ENCODE measurements around the gene AASS.
"Not testable (repeated sequence)": the region's sequence is repeated elsewhere in the genome, so short reads cannot be mapped to it uniquely, and the experiment has no call there.

Gene AASS
- 5.9 to 7.5 reads per million in 2 donors for total RNA-seq

DNA sequence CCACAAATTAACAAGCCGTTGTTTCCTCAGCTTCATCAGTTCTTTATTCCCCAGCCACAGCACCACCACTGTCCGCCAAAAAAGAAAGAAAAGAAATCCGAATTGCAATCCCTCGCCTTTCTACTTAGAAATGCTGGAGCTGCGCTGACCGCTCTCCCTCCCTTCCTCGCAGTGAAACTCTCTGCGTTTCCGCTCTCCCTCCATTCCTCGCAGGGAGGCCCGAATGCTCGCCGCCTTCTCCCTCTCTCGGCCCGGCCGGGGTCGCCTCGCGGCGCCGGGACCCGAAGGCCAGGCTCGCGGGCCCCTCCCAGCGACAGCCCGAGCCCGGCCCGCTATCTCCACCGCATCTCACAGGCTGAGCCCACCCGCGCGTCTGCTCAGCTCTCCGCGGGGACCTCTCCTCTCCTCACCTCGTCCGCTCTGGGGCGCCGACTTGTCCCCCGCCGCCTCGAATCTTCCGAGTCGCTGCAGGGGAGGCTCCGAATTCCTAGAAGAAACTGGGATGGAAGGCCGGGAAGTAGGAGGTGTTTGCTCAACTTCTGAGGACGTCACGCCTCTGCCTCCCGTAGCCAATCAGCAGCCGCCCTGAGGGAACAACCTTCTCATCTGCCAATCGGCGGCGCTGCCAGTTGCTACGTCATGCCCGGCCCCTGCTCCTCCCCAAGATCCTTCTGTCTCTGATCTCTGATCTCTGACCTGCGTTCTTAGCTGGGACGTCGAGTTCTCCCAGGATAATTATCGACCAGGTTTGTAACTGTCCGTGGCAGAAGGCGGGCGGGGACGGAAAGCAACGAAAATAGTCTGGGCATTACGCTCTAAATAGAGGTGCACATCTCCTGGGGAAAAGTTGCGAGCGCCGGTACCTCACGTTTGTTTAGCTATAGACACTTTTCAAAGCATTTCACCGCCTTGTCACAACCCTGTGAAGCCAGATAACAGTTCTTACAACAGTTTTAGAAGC, at the start of gene AASS:
Gene AASS (minus strand): TSS at position 499 of the 961 bp plus-strand sequence. CDS start 10,523 bp downstream, outside the sequence.
- DNase-seq = peak; percentile 29 to 85 (median 54)

DNA sequence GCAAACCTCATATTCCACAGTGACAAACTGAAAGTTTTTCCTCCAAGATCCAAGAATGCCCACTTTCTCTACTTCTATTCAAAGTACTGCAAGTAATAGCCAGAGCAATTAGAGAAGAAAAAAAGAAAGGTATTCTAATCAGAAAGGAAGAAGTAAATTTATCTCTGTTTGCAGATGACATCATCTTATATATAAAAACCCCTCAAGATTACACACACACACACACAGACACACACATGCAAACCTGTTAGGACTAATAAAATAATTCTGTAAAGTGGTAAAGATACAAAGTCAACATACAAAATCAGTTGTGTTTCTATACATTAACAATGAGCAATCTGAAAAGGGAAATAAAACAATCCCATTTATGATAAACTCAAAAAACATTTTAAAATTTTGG, 44.7 kb upstream of the AASS start:
- DNase-seq = no peak

- DNase-seq = no peak
Observed at GRCh38 chr7:122183106-122183505, 39.1 kb upstream of the AASS start.

- DNase-seq = no peak
Observed at GRCh38 chr7:122182081-122182480, 38.0 kb upstream of the AASS start.

DNA sequence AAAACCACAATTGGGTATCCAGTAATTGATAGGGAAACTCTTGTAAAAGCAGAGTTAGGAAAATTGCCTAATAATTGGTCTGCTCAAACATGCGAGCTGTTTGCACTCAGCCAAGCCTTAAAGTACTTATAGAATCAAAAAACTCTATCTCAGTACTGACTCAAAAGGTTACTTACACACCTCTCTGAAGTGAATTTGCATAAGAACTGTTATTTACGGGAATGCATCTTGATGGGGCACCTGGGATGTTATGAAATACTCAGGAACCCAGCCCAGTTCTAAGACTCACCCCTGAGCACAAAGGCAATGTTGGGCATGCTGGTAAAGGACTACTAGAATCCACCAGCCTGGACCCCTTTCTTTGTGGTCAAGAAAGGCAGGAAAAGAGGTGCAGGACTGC, 28.1 kb upstream of the AASS start:
- not testable (repeated sequence) for DNase-seq

- no peak for DNase-seq
Observed at GRCh38 chr7:122166740-122167139, 22.7 kb upstream of the AASS start.

DNA sequence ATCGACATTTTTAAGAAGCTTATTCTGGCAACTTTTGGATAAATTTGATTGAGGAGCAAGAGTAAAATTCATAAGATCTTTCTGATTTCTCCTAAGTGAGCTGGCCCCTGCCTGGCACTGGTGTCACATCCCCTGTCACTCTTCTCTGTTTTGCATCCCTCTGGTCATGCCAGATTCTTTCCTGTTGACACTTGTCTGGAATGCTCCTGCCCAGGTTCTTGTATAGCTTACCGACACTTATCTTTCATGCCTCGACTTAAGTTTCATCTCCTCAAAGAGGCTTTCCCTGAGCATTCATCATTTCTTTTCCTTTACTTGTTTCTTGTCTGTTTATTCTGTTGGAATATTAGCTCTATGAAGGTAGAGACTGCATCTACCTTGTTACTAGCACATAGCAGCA, 22.2 kb upstream of the AASS start:
- no peak for DNase-seq

- DNase-seq = no peak
Observed at GRCh38 chr7:122161628-122162027, 17.6 kb upstream of the AASS start.

DNA sequence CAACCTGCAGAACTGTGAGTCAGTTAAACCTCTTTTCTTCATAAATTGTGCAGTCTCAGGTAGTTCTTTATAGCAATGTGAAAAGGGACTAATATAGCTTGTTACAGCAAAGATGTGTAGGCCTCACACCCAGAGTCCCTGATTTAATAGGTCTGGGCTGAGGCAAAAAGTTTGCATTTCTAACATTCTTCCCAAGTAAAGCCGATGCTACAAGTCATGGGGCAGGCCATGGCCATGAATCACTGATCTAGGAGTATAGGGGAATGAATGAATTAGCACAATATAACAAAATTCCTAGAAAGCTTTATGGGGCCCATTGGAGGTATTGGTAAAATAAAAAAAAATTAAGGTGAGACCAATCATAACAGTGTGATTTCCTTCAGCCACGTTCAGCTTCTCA, 11.5 kb upstream of the AASS start:
- no peak for DNase-seq

GRCh38 chr7:122148878-122149277, 4.8 kb upstream of the AASS start:
- DNase-seq = no peak

DNA sequence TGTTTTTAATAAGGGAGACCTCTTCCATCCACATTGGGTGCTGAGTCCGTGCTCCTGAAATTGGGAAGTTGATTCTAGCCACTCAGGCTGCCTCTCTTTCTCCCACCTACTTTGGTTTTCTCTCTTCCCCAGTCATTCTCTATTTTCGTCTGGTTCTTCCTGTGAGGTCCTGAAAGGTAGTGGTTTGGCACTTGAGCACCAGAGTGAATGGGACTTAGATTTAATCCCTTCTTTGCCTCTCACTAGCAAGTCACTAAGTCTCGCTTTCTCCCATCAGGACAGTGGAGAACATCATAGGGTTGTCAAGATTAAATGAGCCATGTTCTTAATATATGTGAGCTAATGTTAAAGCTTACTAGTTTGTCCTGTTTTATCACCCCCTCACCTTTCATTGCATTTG, 4.0 kb upstream of the AASS start:
- no peak for DNase-seq

DNA sequence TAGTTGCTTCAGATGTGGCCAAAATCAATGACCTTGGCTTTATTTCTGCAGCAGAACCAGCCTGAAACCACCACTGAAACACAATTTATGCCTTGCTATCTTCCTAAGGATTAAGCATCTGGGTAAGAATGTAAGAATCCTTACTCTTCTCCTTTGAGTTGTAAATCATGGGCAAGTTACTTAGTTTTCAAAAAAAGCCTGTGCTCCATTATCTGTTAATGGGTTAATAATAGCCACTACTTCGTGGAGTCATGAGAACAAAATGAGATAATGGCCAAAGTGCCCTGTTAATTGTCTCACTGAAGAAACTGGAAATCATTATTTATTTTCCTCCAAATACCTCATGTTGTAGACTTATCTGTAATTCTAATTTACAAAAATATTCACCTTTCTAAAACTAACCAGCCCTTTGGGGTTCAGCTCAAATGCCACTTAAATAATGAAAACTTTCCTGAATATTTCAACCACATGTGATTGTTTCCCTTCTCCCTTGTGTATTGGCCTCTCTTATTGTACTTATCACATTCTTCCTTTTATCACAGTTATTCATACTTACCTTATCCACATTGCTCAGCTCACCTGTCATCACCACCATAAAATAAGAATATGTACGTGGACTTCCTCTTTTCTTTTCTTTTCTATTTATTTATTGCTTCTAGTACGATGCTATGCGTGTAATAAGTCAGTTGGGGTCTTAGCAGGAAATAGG, 2.0 kb upstream of the AASS start:
- no peak for DNase-seq

DNA sequence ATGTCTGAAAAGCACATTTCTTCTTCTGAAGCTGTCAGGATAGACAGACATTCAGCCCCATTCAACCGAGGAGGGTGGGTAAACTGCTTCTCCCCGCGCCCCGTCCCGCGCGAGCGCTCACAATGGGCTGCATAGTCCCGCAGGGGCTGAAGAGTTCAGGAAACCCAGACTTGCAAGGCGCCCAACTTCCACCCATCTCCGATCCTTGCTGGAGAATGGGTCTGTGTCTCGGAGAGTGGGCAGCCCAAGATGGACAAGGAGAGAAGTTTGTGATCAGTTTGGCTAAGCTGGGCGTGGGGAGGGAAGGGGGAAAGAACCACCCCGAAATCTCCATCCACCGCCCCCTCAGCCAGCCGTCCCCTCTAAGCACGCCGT, 686 bp downstream of the AASS start:
- peak in 1 of 5 experiments; percentile 1 for DNase-seq

DNA sequence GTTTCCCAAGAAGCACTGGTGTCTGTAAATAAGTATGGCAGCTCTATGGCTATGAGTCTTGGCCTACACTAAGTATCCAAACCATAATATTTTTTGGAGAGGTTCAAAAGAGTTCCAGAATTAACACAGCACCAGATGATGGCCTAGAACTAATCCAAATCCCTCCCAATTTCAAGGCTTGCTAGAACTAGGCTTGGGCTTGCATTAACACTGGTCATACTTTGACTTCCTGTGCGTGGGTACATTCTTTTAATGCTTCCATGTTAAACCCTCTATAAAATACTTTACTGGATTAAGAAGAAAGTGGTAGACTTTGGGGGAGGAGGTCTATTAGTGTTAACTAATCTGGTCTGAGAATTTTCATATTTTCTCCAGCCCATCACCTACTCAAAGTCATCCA, 3.1 kb downstream of the AASS start:
- no peak for DNase-seq

DNA sequence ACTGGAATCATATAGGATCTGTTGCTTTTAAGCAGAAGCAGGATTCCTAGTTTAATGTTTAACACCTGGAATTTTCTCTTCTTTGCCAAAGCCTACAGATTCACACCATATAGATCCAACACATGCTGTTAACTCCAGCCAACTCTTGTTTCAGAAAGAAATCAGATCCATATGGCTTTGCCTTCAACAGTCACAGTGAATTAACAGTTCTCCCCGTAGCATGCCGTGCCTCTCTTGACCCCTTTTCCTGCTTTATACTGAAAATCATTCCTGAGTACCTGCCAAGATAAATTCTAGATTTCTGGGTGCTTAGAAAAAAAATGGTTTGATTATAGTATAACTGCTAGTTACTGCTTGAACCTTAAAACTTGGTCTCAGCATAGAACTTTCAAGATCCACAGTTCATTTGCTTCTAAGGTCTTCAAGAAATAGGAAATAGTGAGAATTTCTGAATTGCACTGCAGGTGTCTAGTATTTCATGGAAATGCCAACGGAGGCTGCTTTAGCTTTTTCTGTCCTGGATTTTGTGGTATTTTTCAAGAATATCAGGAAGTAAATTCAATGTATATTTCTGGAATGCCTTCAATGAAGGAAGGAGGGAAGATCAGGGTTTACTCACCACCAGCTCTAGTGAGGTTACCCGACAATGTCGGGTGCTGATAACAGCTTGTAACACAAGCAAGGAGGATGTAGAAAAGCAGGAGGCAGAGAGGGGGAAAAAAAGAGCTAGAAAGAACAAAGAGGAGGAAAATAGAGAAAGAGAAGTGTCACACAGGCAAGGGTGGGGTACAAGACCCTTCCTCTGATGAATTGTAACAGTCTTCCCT, 6.6 kb downstream of the AASS start:
- no peak for DNase-seq

DNA sequence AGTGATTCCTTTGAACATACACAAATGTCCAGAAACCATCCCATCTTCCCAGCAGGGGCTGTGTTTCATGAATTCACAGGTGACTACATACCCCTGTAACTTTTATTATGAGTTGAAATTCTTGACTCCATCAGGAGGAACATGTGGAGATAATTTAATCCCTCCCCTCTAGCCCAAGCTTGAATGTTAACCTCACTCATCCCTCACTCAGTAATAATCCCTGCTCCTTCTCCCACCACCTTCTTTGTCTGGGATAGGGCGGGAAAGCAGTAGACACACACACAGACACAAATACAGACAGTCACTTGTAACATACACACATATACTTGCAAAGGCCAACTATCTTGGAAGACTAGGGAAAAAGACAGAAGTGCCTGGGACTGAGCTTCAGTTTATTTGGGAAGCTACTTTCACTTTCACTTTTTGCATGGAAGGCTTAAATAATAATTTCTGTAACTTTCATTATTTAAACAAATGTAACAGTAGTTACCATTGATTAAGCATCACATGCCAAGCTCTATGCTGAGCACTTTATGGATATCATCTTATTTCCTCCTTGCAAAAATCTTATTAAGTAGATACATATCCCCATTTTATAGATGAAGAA, 7.3 kb downstream of the AASS start:
- no peak for DNase-seq

GRCh38 chr7:122136078-122136477, 8.0 kb downstream of the AASS start:
- DNase-seq = no peak

- no peak for DNase-seq
Observed at GRCh38 chr7:122135275-122135674, 8.8 kb downstream of the AASS start.

- not testable (repeated sequence) for DNase-seq
Observed at GRCh38 chr7:122134793-122135192, 9.3 kb downstream of the AASS start.

- DNase-seq = no peak
Observed at GRCh38 chr7:122133477-122133876, 10.6 kb downstream of the AASS start.

GRCh38 chr7:122132341-122132740, 11.7 kb downstream of the AASS start:
- no peak for DNase-seq

DNA sequence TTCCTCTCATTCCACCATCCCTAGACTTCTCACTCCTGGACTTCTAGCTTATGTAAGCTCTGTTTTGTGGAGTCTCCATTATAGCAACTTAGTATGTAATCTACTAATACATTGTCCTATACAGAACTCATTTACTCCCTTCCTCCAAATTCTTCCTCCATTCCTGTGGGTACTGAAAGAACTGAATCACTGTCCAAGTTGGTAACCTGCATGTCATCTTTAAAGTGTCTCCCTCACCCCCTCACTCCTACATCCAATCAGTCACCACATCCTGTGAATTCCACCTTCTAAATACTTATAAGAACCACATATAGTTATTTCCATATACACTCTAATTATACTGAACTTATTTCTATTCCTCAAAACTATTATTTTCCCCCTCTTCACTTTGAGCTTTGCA, 20.3 kb downstream of the AASS start:
- no peak for DNase-seq

DNA sequence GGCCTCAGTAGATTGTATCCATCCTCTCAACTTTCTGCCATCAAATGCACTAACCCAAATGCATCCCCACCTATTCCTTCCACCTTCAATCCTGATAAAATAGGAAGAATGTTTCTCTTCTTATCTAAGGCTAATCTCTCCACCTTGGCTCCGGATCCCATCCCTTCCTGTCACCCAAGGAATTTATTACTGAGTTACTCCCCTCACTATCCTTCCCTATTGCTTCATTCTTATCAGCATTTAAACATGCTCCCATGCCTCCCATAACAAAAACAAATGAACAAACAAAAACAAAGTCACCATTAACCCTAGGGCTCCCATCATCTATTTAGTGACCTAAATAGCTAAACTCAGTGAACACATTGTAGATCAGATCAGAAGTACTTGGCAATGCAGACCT, 25.3 kb downstream of the AASS start:
- no peak for DNase-seq
